GM21717 (cell line): Measurements from ENCODE around the gene ADK.
A peak's percentile ranks its signal among the peaks of the same experiment; 100 is the strongest.
"Not testable (repeated sequence)": the region's sequence is repeated elsewhere in the genome, so short reads cannot be mapped to it uniquely, and the experiment has no call there.

Experiments
- ATAC-seq: cut with Tn5 transposase; IDR thresholded peaks from one replicate; pipeline ENCODE4 v1.9.1; 2021; ENCODE audit warnings: mild to moderate bottlenecking, moderate library complexity; ENCODE audit not compliant: unreplicated experiment

ADK gene

DNA sequence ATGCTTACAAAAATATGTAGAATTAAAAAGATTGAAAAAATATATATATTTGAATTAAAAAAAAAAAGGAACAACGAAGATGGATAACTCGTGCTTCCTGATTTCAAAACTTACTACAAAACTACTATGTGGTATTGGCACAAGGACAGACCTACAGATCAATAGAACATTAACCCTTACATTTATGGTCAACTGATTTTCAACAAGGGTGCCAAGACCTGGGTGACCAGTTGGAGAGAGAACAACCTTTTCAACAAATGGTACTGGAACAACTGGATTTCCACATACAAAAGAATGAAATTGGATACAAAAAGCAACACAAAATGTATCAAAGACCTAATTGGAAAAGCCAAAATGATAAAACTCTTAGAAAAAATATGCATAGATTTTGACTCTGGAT is 10.5 kb upstream of the ADK start:
- no peak for ATAC-seq

DNA sequence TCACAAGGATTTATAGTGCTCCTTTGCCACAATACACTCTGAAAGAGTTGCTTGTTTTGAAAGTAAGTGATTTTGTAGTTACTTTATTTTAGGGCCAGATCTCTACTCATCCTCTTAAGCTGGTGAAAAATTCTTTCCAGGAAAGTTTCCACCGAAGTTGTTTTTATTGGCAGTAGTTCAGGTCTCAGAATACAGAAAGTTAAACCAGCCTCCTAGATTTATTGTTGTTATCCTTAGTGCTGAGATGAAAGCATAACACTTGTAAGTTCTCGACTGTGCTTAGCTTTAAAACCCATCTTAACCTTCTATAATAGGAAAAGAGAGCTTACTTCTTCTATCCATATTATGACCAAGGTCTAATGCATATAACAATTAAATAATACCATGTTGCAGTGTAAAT is 5.9 kb upstream of the ADK start:
- no peak for ATAC-seq

DNA sequence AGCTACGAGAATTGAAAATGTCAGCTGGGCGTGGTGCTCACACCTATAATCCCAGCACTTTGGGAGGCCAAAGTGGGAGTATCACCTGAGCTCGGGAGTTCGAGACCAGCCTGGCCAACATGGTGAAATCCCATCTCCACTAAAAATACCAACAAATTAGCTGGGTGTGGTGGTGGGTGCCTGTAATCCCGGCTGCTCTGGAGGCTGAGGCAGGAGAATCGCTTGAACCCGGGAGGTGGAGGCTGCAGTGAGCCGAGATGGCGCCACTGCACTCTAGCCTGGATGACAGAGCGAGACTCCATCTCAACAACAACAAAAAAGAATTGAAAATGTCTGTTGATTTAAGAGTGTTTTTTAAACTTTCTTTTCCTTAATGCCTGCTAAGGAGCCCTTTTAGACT is 4.0 kb upstream of the ADK start:
- not testable (repeated sequence) for ATAC-seq

DNA sequence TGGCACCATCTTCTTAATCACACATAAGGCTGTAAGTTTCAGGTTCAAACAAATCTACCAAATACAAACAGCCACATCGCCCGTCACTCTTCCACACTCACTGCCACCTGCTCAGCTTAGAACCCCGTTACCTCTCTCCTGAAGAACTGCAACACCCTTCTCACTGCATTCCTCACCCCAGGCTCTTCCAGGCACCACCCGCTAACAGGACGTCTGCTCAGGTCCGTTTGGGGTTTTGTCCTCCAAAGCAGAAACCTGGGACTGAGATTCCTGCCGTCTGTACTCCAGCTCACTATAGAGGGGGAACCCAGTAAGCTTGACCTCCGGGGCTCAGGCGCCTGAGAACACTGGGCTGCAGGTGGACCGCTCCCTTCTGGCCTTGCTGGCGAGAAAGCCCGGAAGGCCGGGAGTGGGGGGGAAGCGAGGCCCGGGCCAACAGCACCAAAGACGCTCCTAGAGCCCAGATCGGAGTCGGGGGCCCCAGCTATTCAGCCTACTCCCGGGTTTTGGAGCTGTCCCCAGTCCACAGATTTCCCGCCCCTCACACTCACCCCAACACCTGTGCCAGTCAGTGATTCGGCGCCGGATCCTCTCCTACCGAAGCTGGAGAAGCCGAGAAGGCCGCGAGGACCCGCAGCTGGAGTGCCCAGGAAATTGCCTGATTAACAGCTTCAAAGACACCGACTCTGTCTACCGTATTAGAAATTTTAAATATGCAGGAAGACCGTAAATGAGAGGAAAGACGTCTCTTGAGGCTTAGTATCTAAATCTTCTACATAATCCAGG is 624 bp upstream of the ADK start, which contains the start of gene AP3M1:
TSS of gene AP3M1 (minus strand) at position 625 of the 786 bp plus-strand sequence. CDS start 12,449 bp downstream, outside the sequence.
- ATAC-seq = peak; percentile 49

DNA sequence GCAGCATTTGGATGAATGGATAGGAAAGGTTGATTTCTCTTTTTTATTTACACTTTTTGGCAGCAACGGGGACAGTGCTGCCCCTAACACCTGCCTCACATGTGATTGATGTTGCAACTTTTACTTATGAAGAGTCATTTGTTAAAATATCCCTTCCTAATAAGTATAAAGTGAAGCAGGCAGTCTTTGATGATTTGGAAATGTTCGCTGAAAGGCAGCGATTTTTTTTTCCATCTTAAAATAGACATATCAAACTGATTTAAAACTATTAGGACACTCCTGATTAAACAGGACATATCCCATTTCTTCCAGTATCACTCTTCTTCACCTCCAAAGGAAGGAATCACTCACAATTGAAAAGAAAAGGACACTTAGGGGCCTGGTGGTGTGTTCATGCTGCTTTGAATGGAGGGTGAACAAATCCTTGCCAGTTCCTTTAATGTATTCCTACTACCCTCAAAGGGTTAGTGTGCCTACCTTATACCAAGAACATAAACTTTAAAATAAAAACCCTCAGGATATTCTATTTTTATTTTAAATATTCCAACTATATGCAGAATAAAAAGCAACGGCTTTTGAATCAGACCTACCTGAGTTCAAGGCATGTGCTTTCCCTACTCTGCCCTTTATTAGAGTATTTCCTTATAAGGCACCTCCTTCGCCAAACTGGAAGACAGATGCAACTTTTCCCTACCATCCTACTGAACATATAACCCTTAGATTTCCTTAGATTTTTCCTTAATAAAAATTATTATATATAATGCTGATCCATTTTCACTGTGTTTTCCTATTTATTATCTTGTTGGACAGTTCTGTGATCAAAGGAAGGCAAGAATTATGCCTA is 1.1 kb downstream of the ADK start:
- peak; percentile 4 for ATAC-seq

DNA sequence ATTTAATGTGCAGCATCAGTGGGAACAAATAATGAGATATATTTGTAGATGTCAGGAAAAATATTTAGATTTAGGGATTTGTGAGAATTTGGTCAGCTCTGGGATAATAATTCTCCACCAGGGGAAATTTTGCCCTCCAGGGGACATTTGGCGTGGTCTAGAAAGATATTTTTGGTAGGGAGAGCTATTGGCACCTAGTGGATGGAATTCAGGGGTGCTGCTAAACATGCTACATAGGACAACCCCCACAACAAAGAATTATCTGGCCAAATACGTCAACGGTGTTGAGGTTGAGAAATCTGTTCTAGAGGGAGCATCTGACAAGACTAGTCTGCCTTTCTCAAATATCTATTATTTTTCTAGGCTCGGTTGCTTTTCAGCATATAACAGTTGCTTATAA is 2.1 kb downstream of the ADK start:
- ATAC-seq = no peak

DNA sequence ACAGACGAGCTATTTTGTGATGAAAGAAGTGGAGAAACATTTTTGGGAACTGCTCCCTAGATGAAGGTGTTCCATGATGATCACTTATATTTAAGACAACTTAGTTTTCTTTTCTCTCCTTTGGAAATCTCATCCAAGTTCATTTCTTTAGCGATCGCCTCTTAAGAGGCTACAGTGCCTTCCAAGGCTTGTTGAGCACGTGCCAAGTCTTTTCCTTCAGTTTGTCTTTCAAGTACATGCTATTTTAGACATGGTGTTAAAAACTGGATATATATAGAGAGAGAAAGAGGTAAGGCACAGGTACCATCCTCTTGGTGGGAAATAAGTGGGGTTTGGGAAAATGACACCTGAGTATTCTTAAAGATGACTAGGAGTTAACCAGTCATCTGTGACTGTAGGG is 2.7 kb downstream of the ADK start:
- ATAC-seq = no peak

DNA sequence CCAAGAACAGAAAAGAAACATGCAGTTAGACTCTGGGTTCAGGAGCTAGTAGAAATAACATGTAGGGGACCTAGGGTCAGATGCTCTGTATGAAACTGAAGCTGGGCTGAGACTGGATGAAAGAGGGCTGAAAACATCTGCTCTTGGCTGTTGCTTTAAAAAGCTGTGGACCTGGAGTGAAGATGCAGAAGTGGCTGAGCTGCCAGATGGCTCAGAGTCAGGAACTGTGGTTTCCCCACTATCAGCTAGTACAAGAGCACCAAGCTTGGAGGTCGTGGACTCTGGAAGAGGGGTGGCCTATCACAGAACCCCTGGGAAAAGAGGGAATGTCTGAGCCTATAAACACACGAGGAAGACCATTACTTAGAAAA is 5.9 kb downstream of the ADK start:
- no peak for ATAC-seq

DNA sequence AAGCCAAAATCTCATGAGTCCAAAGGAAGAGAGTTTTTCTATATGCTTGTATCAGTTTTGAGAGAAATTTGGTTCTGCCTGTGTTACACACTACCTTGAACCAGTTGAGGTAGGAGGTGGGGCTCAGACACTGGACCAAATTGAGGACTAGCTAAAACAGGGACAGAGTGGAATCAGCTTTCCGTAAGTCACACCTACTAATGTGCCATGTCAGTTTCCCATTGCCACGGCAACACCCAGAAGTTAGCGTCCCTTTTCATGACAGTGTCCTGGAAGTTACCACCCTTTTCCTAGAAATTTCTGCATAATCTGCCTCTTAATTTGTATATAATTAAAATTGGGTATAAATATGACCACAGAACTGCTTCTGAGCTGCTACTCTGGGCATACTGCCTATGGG is 9.0 kb downstream of the ADK start:
- ATAC-seq = no peak

DNA sequence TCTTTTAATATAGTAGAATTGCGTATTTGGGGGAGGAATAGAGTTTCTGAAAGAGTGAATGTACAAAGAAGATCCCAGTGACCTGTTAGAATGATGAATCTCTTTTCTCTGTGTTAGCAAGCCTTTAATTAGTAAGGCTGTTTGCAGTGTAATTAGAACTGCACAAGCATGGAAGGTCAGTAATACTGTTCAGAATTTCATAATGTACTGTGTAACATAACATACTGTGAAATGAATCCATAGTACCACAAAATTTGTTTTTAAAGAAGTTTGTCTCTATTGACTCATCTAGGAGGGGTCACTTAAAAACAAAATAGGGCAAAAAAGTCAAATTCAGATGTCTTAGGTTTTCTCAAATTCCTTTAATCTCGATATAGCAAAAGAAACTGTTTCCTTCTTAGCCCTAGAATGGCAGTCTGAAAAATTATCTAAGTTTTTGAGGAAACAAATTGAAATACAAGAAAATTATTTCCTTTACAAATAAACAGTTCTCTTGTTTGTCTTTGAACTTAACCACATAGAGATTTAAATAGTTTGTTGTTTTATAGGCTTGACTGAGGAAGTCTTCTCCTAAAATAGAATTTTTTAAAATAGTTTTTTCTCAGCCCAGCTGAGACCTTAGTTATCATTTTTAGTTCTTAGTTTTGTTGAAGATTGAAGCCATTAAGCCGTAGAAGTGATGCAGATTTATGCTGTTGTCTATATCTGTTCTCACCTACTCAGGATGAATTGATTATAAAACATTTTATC is 12.5 kb downstream of the ADK start:
- no peak for ATAC-seq

DNA sequence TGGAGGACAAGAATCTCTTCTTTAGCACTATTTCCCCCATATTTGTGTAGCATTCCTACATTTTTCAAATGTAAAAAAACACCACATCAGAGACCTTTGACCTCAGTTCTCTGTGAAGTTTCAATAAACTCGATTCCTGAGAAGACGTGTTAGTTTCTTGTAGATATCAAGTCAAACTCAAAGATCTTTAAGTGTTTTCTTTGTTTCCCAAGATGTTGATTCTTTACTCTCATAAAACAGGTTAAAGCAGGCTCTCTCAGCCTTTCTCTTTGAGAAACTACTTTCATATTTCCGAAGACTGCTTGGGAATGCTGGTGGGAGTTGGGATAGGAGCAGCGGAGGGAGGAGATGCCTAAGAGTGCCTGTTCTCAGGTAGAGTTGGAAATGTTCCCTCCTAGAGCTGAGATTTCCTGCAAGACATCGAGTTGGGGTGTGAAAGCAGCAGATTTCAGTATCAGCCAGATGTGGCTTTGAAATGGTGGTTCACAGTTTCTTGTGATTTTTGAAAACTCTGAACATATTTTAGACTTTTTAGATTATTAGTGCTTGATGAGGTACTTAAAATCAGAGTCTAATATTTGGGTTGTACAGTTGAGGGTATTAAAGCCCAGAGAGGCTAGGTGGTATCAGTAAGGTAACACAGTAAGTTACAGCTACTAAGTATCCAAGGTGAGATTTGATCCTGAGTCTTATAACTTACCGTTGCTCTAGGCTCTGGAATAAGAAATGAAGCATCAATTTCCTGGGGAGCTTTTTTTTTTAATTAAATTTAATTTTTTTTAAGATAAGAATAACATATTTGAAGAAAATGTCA is 13.9 kb downstream of the ADK start:
- no peak for ATAC-seq

DNA sequence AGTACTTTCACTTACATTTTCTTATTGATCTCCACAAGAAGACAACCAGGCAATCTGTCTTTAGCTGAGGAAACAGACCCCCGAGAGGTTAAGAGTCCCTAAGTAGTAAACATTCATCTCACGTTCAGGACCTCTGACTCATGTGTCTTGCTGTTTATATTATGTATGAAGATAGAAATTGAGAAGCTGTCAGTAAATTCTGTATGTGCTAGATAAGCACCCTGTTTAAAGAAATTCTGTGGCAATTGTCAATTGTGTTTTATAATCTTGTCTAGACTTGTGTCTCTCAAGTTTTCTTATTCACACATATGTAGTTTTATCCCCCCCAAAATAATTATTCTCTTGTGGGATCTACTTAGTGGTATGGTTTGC is 14.5 kb downstream of the ADK start:
- ATAC-seq = no peak

DNA sequence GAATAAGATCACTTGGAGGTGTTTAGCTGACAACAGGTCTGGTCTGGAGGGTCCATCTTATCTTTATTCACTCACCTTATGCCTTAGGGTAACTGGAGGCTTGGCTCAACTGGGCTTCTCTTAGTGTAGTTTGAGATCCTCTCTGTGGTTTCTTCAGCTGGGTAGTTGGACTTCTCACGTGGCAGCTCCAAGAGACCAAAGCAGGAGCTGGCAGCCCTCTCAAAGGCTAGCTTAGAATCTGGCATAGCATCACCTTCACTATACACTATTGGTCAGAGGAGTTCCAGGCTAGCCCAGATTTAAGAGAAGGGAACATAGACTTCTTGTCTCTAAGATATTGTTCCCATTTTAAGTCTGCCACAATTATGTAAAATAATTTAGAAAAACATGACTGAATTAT is 16.4 kb downstream of the ADK start:
- no peak for ATAC-seq

DNA sequence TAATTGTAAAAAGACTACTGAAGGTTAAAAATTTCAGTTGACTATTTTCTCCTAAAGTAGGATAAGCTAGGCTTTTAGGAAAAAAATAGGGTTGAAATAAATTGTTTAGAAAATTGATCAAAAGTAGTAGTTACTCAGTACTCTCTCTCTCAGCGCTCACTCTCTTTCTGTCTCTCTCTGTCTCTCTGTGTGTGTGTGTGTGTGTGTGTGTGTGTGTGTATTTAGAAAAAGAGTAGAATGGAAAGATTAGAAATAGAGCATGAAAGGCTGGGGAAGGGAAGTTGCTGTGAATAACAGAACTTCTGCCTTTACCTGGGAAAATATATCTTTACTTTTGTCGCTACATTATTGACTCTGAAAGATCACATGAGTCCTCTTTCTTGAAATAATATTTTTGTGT is 20.6 kb downstream of the ADK start:
- no peak for ATAC-seq

DNA sequence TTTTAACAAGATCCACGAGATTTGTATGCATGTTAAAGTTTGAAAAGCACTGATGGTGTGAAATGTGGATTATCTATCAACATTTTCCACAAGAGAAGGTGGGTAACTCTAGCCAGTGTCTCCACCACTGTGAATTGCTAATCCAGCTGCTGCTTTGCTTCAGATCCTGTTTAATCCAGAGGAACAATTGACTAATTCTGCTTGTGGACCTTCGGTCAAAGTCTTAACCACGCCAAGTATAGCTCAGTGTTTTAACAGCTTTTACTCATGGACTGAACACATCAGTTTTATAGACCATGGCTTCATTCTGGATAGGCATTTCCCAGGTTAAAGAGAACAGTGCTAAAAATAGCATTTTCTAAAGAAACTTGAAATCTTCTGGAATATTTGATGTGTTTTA is 23.5 kb downstream of the ADK start:
- no peak for ATAC-seq

DNA sequence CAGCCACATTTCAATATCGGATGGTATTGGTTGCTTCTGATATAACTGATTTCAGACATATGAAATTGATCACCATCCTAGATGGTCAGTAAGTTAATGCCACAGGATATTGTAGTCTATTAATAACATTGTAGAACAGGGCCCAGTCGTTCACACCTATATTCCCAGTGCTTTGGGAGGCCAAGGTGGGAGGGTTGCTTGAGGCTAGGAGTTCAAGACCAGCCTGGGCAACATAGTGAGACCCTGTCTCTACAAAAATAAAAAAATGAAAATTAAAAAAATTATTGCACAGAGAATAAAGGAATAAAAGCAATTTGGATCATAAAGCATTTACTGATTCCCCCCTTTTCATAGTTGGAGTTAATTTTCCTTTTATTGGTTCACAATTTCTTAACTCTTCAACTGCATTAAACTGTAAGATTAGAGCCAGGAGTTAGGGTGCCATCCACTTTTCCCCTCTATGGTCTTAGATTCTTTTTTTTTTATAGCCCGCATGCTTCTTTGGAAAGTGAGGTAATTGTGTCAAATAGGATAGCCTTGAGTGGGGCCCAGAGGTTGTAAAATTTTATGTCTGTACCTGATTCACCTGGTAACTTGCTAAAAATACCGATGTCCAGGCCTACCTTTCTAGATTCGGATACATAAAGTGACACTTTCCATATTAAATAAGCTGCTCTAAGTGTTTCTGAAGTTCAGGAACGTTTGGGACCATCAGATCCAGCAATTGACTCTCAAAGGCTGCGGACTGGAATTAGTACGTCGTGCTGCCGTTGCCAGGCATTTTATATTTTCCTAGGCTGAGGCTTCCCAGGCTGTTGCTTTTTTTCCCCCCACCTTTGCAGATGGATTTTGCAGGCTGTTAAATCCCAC is 24.7 kb downstream of the ADK start:
- no peak for ATAC-seq

DNA sequence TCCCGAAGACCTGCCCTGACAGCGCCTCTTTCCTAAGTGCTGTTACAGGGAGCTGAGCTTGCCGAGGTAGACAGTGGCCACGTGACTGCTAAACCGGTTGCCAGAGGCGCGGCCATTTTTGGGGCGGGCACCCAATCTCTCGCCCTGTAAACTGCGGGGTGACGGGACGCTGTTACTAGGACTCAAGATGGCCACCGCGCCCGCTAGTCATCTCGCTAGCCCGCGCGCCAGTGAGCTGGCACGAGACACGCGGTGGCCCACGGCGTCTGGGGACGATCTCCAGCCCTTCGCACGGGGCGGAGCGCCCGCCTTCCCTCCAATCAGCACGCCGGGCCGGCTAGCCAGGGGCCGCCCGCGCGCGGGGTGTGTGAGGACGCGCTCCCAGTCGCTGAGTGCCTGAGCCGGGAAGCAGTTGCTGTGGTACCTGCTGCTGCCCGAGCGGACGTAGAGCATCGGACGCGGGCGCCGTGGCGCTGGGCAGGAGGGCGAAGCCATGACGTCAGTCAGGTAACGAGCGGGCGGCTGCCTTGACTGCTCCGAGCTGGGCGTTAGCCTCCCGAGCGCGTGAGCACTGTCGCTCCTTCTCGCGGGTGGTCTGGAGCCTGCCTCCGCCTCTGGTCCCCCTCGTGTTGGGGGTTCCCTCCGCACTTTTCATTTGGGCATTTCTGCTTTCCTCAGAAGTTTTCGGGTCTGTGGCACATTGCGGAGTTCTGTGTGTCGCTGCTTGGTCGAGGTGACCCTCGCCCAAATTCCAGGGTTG is 25.5 kb downstream of the ADK start:
- ATAC-seq = peak; percentile 92

DNA sequence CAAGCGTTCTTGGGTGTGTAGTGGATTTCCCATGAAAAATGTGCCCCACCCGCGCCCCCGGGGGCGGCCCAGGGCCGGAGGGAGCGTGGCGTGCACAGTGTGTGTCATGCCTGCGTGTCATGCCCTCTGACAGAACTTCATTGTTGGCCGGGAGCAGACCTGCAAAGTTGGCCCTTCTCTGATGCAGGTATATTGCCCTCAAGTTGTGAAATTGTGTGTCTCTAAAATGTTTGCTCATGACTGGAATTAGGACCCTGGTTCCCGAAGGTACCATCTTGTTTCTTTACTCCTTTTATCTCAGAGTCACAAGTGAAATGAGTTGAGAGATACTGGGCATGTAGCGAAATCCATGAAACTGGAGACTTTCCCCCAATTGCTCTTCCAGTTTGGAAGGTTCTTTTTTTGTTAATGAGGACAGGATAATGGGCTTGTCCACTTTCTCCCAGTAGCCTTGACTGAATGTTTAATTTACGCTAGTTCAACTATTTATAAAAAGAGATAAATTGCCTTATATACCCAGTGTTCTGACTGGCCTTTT is 26.2 kb downstream of the ADK start:
- peak; percentile 18 for ATAC-seq
